ENCODE results near the gene MMP24.

The MMP24 gene

DNA sequence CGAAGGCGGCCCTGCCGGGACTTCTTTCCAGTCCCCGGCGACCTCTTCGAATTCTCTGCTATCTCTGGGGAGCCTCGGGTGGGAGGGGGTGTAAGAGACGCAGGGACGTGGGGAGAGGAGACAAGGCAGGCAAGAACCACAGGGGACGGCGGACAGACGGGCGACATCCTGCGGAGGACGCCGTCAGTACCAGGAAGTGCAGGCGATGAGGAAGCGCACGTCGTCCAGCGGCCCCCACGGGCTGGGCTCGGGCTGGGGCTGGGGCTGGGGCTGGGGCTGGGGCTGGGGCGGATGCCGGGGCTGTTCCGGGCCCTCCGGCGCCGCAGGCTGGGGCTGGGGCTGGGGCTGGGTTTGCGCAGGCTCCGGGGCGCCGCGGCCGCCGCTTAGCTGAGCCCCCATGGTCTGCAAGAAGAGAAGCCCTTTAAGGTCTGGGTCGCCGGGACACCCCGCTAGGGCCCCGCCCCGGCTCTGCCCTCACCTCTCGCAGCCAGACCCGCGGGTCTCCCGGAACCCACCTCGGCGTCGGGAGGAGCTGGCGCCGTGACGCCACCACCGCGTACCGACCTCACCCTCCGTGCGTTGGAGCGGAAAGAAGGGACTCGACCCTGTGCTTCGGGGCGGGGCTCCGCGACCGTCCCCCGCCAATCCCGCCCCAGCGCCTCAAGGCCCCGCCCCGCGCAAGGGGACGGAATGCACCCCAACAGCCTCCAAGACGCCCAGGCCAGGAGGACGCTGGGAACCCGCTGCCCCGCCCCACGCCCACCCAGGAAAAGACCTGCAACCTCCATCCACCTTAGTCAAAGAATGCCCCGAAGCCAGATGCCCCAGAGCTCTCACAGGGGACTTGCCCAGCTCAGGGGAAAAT is 51.3 kb downstream of the MMP24 start, which contains the start of gene MMP24OS:
MMP24OS (minus strand) TSS at position 592 of the 865 bp plus-strand sequence; CDS start at position 399, 193 bp downstream.
- Histone ChIP-seq H3K4me3 (ENCODE audit: low read depth in 1 of 2, low read length in 2 of 2) (peak within 1 kb of the TSS; percentile 75 to 80), H3K9ac (ENCODE audit: low read depth in 1 of 2, low read length in 2 of 2) (peak within 1 kb of the TSS; percentile 75 to 90), H3K27me3 (ENCODE audit: control insufficient read depth in 1 of 2, insufficient read depth in 2 of 2, low read length in 2 of 2) (no peaks in the 10 kb centered on the region), H3K9me3 (ENCODE audit: control insufficient read depth in 1 of 2, low read length in 2 of 2) (no peaks in the 10 kb centered on the region), H3K4me1 (ENCODE audit: control insufficient read depth in 1 of 2, insufficient read depth in 2 of 2, low read length in 2 of 2) (peaks cover 15 to 28% of the 10 kb centered on the region in 2 donors), H3K27ac (ENCODE audit: low read depth, low read length) (peak within 1 kb of the TSS; percentile 96), H3K36me3 (ENCODE audit: control insufficient read depth in 1 of 2, insufficient read depth in 2 of 2, low read length in 2 of 2) (peaks cover 34 to 66% of the 10 kb centered on the region in 2 donors)

DNA sequence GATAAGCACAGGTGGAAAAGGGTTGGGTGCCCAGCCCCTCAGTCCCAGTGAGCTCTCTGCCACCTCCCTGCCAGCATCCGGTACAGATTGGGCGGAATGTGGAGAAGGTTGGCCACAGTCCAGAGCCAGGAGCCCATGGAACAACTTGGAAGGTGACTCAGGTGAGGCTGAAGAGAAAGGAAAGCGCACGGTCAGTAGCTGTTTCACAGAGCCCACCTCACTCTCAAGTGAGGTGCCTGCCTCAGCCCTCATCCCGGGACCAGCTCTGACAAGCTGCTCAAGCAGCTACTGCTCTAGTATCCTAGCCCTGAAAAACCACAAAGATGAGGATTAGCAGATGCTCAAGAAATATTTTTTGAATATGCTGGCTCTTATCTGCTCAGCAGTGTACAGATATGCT is 52.5 kb downstream of the MMP24 start:
- Histone ChIP-seq H3K9me3 (ENCODE audit: control insufficient read depth in 1 of 2, low read length in 2 of 2) (no peaks in the 10 kb centered on the region), H3K36me3 (ENCODE audit: control insufficient read depth in 1 of 2, insufficient read depth in 2 of 2, low read length in 2 of 2) (peaks cover 31 to 63% of the 10 kb centered on the region in 2 donors), H3K27ac (ENCODE audit: low read depth, low read length) (peak overlapping the region; percentile 77), H3K4me1 (ENCODE audit: control insufficient read depth in 1 of 2, insufficient read depth in 2 of 2, low read length in 2 of 2) (peaks cover 23 to 37% of the 10 kb centered on the region in 2 donors), H3K9ac (ENCODE audit: low read depth in 1 of 2, low read length in 2 of 2) (peak overlapping the region in 1 of 2 donors; percentile 33), H3K4me3 (ENCODE audit: low read depth in 1 of 2, low read length in 2 of 2) (no peak overlapping the region), H3K27me3 (ENCODE audit: control insufficient read depth in 1 of 2, insufficient read depth in 2 of 2, low read length in 2 of 2) (no peaks in the 10 kb centered on the region)

DNA sequence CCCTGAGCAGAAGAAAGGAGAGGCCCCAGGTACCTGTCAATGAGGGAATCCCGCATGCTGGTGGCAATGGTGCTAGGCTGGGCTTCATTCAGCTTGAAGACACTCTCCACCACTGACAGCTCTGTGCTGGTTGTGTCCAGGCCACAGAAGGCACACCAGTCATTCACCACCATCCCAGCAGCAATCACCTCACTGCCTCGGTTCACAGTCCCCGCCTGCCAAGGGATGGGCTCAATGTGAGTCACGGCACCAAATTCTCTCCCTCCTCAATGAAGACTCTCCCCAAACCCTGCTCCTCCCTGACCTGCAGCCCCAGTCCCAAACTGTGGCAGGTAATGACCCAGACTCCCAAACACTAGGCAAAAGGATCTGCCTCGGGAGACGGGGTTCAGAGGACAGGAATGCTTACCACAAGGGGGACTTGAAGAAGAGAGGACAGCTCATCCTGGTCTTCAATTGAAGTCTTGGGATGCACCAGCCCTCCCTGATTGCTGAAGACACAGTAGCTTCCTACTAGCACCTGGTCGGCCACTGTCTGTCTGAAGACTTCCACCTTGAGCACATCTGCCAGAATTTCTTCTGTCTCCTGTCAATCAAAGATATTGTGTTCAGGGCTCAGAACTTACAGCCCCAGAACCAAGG is 53.2 kb downstream of the MMP24 start:
- Histone ChIP-seq H3K9me3 (ENCODE audit: control insufficient read depth in 1 of 2, low read length in 2 of 2) (no peaks in the 10 kb centered on the region), H3K4me3 (ENCODE audit: low read depth in 1 of 2, low read length in 2 of 2) (no peak overlapping the region), H3K9ac (ENCODE audit: low read depth in 1 of 2, low read length in 2 of 2) (no peak overlapping the region), H3K36me3 (ENCODE audit: control insufficient read depth in 1 of 2, insufficient read depth in 2 of 2, low read length in 2 of 2) (peaks cover 30 to 58% of the 10 kb centered on the region in 2 donors), H3K27ac (ENCODE audit: low read depth, low read length) (no peak overlapping the region), H3K27me3 (ENCODE audit: control insufficient read depth in 1 of 2, insufficient read depth in 2 of 2, low read length in 2 of 2) (no peaks in the 10 kb centered on the region), H3K4me1 (ENCODE audit: control insufficient read depth in 1 of 2, insufficient read depth in 2 of 2, low read length in 2 of 2) (peaks cover 23 to 37% of the 10 kb centered on the region in 2 donors)

DNA sequence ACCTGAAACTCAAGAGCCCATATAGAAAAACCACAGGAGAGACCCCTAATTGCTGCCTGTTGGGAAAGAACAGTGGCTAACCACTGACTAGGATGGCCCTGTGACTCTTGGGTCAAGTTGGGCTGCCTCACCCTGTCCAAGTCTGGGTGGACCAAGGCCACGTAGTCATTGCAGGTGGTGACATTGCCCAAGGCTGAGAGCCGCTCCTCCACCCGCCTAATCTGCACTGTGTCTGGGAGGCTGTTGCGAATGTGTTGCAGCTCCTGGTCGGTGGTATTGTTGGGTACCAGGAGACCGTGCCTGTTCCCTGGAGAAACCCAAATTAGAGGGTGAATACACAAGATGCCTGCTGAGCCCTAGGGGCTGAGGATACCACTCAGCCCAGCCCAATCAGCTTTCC is 54.0 kb downstream of the MMP24 start:
- Histone ChIP-seq H3K27me3 (ENCODE audit: control insufficient read depth in 1 of 2, insufficient read depth in 2 of 2, low read length in 2 of 2) (no peaks in the 10 kb centered on the region), H3K4me1 (ENCODE audit: control insufficient read depth in 1 of 2, insufficient read depth in 2 of 2, low read length in 2 of 2) (peaks cover 29 to 45% of the 10 kb centered on the region in 2 donors), H3K9ac (ENCODE audit: low read depth in 1 of 2, low read length in 2 of 2) (no peak overlapping the region), H3K36me3 (ENCODE audit: control insufficient read depth in 1 of 2, insufficient read depth in 2 of 2, low read length in 2 of 2) (peaks cover 28 to 50% of the 10 kb centered on the region in 2 donors), H3K9me3 (ENCODE audit: control insufficient read depth in 1 of 2, low read length in 2 of 2) (no peaks in the 10 kb centered on the region), H3K4me3 (ENCODE audit: low read depth in 1 of 2, low read length in 2 of 2) (no peak overlapping the region), H3K27ac (ENCODE audit: low read depth, low read length) (no peak overlapping the region)

DNA sequence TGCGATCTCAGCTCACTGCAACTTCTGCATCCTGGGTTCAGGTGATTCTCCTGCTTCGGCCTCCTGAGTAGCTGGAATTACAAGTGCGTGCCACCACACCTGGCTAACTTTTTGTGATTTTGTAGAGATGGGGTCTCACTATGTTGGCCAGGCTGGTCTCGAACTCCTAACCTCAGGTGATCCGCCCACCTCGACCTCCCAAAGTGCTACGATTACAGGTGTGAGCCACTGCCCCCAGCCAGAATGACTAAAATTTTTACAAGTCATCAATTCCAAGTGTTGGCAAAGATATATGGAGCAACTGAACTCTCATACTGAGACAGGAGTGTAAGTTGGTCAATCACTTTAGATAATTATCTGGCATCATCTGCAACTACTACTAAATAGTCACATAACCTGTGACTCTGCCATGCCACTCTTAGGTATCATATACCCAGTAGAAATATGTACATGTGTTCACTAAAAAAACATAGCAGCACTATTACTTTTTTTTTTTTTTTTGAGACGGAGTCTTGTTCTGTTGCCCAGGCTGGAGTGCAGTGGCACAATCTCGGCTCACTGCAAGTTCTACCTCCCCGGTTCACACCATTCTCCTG is 55.1 kb downstream of the MMP24 start:
- H3K27ac ChIP-seq (ENCODE audit: low read depth, low read length), result no peak overlapping the region
- peaks cover 27 to 39% of the 10 kb centered on the region in 2 donors for H3K36me3 ChIP-seq (ENCODE audit: control insufficient read depth in 1 of 2, insufficient read depth in 2 of 2, low read length in 2 of 2)
- H3K4me1 ChIP-seq (ENCODE audit: control insufficient read depth in 1 of 2, insufficient read depth in 2 of 2, low read length in 2 of 2), result peaks cover 32 to 48% of the 10 kb centered on the region in 2 donors

DNA sequence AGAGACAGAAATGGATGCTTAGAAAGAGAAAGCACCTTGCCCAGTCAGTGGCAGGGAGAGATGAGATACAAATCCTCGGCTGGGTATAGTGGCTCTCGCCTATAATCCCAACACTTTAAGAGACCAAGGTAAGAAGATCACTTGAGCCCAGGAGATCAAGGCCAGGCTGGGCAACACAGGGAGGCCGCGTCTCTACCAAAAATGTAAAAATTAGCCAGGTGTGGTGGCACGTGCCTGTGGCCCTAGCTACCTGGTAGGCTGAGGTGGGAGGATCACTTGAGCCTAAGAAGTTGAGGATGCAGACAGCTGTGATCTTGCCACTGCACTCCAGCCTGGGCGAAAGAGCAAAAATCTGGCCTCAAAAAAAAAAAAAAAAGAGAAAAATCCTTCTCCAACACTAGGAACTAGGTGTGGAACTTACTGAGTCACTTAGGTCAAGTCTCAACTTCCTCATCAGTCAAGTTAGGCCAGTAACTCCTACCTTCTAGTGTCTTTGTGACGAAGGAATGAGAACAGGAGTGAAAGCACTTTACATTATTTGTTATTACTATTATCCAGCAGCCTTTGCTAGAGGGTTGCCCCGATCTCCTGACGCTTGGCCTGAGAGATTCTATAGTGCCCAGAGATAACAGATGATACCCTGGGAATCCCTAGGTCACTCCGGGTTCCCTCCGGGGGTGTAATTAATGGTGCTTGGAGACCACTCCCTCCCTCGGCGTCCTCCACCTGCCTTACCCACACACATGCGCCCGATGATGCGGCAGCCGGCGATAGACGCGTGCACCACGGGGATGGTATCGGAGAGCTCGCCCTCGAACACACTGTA is 57.2 kb downstream of the MMP24 start:
- Histone ChIP-seq H3K36me3 (ENCODE audit: control insufficient read depth in 1 of 2, insufficient read depth in 2 of 2, low read length in 2 of 2) (peaks cover 22 to 37% of the 10 kb centered on the region in 2 donors), H3K4me1 (ENCODE audit: control insufficient read depth in 1 of 2, insufficient read depth in 2 of 2, low read length in 2 of 2) (peaks cover 31 to 42% of the 10 kb centered on the region in 2 donors)

More for the DNA sequence above, 55.1 kb downstream of the MMP24 start:
- Histone ChIP-seq H3K9ac (ENCODE audit: low read depth in 1 of 2, low read length in 2 of 2) (no peak overlapping the region), H3K27me3 (ENCODE audit: control insufficient read depth in 1 of 2, insufficient read depth in 2 of 2, low read length in 2 of 2) (no peaks in the 10 kb centered on the region), H3K4me3 (ENCODE audit: low read depth in 1 of 2, low read length in 2 of 2) (no peak overlapping the region), H3K9me3 (ENCODE audit: control insufficient read depth in 1 of 2, low read length in 2 of 2) (no peaks in the 10 kb centered on the region)

DNA sequence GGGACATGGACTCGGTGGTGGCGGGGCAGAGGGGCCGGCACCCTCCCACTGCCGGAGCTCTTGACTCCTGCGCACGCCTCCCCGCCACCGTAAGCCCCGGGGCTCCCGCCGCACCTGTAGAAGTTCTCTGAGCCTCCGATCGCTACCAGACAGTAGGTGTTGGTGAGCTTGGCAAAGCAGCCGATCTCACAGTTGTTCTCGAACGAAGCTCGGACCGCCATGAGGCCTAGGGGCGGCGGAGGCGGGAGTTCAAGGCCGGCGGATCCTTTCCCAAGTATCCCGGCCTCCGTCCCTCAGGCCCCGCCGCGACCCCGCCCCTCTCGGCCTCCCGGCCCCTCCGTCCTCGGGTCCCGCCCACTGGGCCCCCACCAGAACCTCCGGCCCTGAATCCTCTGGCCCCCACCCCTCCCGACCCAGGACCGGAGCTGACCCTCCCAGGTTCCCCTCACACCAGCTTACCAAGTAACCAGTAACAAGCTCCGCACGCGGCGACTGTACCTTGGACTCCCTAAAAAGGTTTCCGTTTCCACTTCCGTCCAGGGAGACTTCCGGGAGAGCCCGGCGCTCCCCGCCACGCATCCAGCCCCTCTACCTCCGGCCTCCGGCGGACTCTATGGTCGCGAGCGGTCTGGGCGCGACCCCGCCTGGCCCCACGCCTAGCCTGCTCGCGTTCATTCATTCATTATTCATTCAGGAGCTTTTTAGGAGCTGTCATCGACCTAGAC is 57.9 kb downstream of the MMP24 start, which contains the start of gene EIF6:
EIF6 (minus strand) TSS at position 506 of the 725 bp plus-strand sequence; CDS start at position 221, 285 bp downstream.
- H3K9me3 ChIP-seq (ENCODE audit: control insufficient read depth in 1 of 2, low read length in 2 of 2), result no peaks in the 10 kb centered on the region
- peaks cover 15 to 29% of the 10 kb centered on the region in 2 donors for H3K36me3 ChIP-seq (ENCODE audit: control insufficient read depth in 1 of 2, insufficient read depth in 2 of 2, low read length in 2 of 2)
- peak within 1 kb of the TSS; percentile 88 for H3K9ac ChIP-seq (ENCODE audit: low read depth in 1 of 2, low read length in 2 of 2)
- peak within 1 kb of the TSS; percentile 76 to 89 for H3K4me3 ChIP-seq (ENCODE audit: low read depth in 1 of 2, low read length in 2 of 2)
- H3K27ac ChIP-seq (ENCODE audit: low read depth, low read length), result peak within 1 kb of the TSS; percentile 76
- H3K27me3 ChIP-seq (ENCODE audit: control insufficient read depth in 1 of 2, insufficient read depth in 2 of 2, low read length in 2 of 2), result no peaks in the 10 kb centered on the region
- peaks cover 31 to 34% of the 10 kb centered on the region in 2 donors for H3K4me1 ChIP-seq (ENCODE audit: control insufficient read depth in 1 of 2, insufficient read depth in 2 of 2, low read length in 2 of 2)

More for the DNA sequence above, 57.2 kb downstream of the MMP24 start:
- Histone ChIP-seq H3K4me3 (ENCODE audit: low read depth in 1 of 2, low read length in 2 of 2) (peak overlapping the region; percentile 76 to 89), H3K9ac (ENCODE audit: low read depth in 1 of 2, low read length in 2 of 2) (peak overlapping the region; percentile 88), H3K27ac (ENCODE audit: low read depth, low read length) (peak overlapping the region; percentile 76), H3K27me3 (ENCODE audit: control insufficient read depth in 1 of 2, insufficient read depth in 2 of 2, low read length in 2 of 2) (no peaks in the 10 kb centered on the region), H3K9me3 (ENCODE audit: control insufficient read depth in 1 of 2, low read length in 2 of 2) (no peaks in the 10 kb centered on the region)

DNA sequence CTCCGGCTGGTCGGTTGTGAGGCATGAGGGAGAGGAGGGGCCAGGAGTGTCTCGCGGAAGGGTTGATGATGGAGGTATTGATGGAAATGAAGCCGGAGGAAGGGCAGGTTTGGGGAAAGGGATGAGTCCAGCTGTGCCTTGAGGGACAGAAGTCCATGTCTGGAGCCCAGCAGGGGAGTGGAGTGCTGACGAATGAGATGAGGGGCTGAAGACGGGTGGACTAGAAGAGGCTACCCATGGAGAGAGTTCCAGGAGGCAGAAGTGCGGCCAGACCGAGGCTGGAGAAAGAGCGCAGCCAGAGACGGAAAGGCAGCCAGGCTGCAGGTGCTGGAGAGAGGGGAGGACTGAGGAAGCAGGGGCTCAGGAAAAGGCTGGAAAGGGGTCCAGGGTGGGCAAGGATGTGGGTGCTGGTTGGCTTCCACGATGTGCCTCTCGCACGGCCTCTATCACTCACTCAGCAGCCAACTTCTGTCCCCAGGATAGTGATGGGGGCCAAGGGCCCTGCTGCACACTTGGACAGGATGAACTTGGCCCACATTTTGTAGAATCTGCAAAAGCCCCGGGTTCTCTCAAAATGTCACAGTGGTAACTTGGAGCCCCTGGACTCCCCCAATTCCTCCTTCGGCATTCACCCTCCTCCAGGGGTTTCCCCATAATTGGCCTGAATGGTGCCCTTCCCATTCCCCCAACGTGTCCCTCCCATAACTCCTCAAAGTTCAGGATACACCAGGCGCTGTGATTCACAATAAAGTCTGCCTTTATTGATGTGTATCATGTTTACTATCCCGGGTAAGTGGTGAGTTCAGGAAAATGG is 58.7 kb downstream of the MMP24 start:
- H3K9me3 ChIP-seq (ENCODE audit: control insufficient read depth in 1 of 2, low read length in 2 of 2), result no peaks in the 10 kb centered on the region
- peak overlapping the region; percentile 76 to 89 for H3K4me3 ChIP-seq (ENCODE audit: low read depth in 1 of 2, low read length in 2 of 2)
- peak overlapping the region; percentile 88 for H3K9ac ChIP-seq (ENCODE audit: low read depth in 1 of 2, low read length in 2 of 2)
- H3K36me3 ChIP-seq (ENCODE audit: control insufficient read depth in 1 of 2, insufficient read depth in 2 of 2, low read length in 2 of 2), result peaks cover 7 to 21% of the 10 kb centered on the region in 2 donors
- H3K4me1 ChIP-seq (ENCODE audit: control insufficient read depth in 1 of 2, insufficient read depth in 2 of 2, low read length in 2 of 2), result peaks cover 28 to 31% of the 10 kb centered on the region in 2 donors
- H3K27ac ChIP-seq (ENCODE audit: low read depth, low read length), result peak overlapping the region; percentile 76
- H3K27me3 ChIP-seq (ENCODE audit: control insufficient read depth in 1 of 2, insufficient read depth in 2 of 2, low read length in 2 of 2), result no peaks in the 10 kb centered on the region

Measured in duodenal mucosa (tissue), 2 donors.